Measurements from ENCODE around the gene IMP3.

DNA sequence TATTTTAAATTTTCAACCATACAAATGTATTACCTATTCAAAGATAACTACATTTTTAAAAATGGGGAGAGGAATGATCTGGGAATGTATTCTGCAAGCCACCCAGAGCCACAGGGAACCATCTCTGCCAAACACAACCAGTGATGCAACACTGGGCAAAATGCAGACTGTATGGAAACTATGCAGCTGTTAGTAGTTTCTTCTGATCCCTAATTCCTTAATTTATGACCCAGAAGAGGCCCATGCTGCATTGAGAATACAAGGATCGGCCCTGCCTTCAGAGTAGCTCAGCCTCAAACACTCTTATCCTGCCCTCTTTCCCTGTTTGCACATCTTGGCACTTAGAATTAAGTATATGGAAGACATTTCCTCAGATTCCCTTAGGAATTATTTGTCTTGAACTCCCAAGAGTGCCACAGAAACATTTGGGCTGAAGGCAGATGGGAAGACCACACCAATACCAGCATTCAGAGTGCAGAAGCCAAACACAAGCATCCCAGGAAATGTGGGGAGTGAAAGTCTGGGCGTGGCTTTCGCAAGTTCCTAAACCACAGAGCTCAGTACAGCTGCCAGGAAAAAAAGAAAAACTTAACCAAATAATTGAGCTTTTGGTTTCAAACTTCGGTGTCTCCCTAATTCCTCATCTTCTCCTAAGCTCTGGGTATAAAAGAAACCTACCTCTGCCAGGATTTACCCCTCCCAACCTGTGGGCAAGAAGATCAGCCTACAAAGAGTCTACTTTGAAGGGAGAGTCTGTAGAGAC, 19.8 kb downstream of the IMP3 start:
- TF ChIP-seq, protein P1, sequence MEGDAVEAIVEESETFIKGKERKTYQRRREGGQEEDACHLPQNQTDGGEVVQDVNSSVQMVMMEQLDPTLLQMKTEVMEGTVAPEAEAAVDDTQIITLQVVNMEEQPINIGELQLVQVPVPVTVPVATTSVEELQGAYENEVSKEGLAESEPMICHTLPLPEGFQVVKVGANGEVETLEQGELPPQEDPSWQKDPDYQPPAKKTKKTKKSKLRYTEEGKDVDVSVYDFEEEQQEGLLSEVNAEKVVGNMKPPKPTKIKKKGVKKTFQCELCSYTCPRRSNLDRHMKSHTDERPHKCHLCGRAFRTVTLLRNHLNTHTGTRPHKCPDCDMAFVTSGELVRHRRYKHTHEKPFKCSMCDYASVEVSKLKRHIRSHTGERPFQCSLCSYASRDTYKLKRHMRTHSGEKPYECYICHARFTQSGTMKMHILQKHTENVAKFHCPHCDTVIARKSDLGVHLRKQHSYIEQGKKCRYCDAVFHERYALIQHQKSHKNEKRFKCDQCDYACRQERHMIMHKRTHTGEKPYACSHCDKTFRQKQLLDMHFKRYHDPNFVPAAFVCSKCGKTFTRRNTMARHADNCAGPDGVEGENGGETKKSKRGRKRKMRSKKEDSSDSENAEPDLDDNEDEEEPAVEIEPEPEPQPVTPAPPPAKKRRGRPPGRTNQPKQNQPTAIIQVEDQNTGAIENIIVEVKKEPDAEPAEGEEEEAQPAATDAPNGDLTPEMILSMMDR (conservative IDR thresholded peaks at IDR 0.05): no peak
- no peak for TF ChIP-seq ZFX (IDR thresholded peaks at IDR 0.05)

Measured in C4-2B (cell line).